Measurements from ENCODE around the gene KCTD19. TPM values are rescaled to one million over a fixed set of nuclear protein-coding genes. Genes with fewer than 3 reads are reported as not detected.
A peak's percentile ranks its signal among the peaks of the same experiment; 100 is the strongest.

Gene KCTD19
- total RNA-seq, 2 donors from 2014 or later, result 0.71 to 6.1 TPM

DNA sequence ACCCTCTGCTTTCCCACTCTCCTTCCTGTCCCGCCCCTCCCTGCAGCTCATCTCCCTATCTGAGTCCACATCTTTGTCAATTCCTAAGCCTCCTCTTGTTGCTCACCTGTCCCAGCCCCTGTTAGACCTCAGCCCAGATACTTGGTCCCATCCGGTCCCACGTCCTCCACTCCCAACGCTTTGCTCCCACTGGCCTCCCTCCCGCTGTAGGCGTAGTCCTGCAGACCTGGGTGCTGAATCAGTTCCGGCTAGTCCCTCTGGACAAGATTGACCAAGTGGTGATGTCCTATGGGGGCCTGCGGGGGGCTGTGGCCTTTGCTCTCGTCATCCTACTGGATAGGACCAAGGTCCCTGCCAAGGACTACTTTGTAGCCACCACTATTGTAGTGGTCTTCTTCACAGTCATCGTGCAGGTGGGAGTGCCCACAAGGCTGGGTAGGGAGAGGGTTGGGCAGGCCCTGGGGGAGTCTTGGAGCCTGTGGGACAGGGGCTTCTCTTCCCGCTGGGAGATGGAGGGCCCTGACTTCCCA lies 69.8 kb downstream of the KCTD19 start:
- DNase-seq (ENCODE audit: low spot score in 2 of 2) (no peak), ATAC-seq (no peak)
- peaks cover 0 to 4% of the 10 kb centered on the region in 2 donors for H3K36me3 Mint-ChIP-seq
- no peak overlapping the region for H3K27ac Mint-ChIP-seq
- no peaks in the 10 kb centered on the region for H3K9me3 Mint-ChIP-seq

- peaks cover 0 to 4% of the 10 kb centered on the region in 2 donors for H3K36me3 Mint-ChIP-seq
- no peaks in the 10 kb centered on the region for H3K9me3 Mint-ChIP-seq
- no peak overlapping the region for H3K27ac Mint-ChIP-seq
- ATAC-seq (no peak), DNase-seq (ENCODE audit: low spot score in 2 of 2) (no peak)
Observed at GRCh38 chr16:67255553-67256221, 70.9 kb downstream of the KCTD19 start.

GRCh38 chr16:67254801-67255552 lies 71.6 kb downstream of the KCTD19 start:
- DNase-seq (ENCODE audit: low spot score in 2 of 2) (no peak), ATAC-seq (no peak)
- peaks cover 0 to 4% of the 10 kb centered on the region in 2 donors for H3K36me3 Mint-ChIP-seq
- H3K9me3 Mint-ChIP-seq, result no peaks in the 10 kb centered on the region
- no peak overlapping the region for H3K27ac Mint-ChIP-seq

DNA sequence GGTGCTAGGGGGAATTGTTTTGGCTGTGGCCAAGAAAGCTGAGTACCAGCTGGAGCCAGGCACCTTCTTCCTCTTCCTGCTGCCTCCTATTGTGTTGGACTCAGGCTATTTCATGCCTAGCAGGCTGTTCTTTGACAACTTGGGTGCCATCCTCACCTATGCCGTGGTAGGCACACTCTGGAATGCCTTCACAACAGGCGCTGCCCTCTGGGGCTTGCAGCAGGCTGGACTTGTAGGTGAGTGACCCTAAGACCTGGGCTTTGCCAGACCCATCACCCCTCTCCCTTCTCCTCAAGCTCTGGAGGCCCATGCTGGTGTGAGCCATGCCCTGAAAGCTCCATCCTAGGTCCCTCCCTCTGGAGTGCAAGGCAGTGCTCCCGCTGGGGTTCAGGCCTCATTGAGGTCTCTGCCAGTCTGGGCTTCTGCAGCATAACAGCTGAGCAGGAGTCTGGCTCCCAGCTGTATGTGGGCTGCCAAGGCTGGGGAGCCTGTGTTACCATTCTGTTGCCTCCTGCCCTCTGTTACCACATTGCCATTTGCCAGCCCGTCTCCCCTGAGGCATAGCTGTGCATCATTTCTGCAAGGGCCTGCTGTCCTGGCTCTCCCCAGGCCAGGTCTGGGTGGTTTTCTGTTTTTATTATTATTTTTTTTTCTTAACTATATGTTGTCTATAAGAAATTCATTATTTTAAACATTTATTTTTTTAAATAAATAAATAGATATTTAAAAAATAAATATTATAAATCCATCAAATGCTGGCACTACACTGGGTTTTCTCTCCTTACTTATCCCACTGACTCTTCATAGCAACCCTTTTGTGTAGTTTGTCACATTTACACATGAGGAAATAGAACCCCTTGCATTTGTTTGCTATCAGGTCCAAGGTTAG lies 73.7 kb downstream of the KCTD19 start:
- ATAC-seq, result no peak
- no peaks in the 10 kb centered on the region for H3K9me3 Mint-ChIP-seq
- no peak overlapping the region for H3K27ac Mint-ChIP-seq
- peaks cover under 1 to 7% of the 10 kb centered on the region in 2 donors for H3K36me3 Mint-ChIP-seq
- DNase-seq (ENCODE audit: low spot score in 2 of 2), result no peak

DNA sequence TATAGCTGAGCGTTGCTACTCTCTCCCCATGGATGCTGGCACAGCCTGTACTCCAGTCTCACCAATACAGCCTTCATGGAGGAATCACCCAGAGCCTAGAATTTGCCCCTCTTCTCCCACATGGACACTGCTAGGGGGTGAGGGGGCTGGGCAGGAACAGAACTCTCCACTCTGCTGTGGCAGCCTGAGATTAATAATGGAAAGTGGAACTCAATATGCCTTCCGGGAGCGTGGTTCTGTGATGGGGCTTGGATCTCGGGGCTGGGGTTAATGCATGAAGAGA lies 76.6 kb downstream of the KCTD19 start:
- Mint-ChIP-seq H3K36me3 (peaks cover 5 to 11% of the 10 kb centered on the region in 2 donors), H3K9me3 (no peaks in the 10 kb centered on the region), H3K27ac (peak overlapping the region in 1 of 2 donors; percentile 72)
- DNase-seq (ENCODE audit: low spot score in 2 of 2) (no peak), ATAC-seq (no peak)

DNA sequence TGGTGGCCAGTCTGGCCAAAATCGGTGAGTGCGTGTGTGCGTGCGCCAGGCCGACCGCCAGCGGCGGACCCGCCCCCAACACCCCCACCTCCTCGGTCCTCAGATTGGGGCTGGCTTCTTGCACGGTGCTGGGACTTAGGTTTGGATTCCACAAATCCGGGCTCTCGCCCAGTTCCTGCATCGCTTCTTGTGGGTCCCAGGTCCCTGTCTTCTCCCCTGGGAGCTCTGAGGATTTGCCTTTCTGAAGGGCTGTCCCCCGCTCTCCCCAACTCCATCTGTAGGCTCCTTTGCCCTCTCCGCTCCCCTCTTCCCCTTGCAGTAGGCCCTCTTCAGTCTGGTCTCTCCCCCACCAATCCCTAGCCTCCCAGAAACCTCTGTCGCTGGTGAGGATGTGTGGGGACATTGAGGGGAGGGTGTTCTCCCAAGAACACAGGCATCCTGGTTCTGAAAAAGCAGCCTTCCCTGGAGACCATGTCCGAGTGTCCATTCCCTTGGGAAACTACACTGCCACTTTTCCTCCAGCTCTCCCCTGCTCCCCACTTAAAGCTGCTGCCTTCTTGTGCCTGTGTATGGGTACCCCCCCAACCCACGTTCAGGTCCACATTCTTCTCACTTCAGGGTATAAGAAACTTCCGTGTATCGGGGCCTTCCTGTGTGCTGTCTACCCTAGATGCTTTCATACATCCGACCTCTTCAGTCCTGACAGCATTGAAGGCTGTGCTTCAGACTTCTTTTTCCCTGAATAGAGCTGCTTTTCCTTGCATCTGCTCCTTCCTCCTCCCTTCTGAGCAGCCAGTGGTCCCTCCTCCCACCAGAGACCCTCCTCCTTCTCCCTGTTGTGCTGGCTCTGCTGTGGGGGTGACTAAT lies 77.1 kb downstream of the KCTD19 start:
- DNase-seq (ENCODE audit: low spot score in 2 of 2) (no peak), ATAC-seq (no peak)
- peaks cover 5 to 11% of the 10 kb centered on the region in 2 donors for H3K36me3 Mint-ChIP-seq
- no peaks in the 10 kb centered on the region for H3K9me3 Mint-ChIP-seq
- peak overlapping the region in 1 of 2 donors; percentile 72 for H3K27ac Mint-ChIP-seq

DNA sequence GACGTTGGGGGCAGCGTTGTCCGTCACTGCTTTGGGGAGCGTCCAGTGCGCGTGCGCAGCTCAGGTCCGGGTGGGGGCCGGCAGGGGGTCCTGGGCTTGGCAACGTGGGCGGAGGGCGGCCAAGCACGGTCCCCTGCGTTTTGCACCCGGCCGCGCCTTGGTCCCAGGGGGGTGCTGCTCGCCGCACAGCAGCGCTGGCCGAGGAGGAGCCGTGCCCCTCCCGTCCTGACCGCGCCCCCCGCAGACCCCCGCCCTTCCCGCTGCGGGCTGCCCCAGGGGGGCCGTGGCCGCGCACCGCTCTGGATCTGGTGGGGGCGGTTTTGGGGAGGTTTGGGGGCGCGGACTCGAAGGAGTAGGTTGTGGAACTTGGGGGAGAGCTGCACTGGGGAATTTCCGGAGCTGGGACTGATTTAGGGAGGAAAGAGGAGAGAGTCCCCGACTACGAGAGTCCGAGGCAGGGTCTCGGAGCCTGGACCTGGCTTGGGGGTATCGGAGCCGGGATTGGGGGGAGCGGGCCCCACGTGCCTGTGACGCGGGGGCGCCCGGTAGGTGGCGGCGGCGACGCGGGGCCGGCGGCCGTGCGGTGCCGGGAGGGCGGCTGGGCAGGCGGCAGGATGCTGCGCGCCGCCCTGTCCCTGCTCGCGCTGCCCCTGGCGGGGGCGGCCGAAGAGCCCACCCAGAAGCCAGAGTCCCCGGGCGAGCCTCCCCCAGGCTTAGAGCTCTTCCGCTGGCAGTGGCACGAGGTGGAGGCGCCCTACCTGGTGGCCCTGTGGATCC lies 78.0 kb downstream of the KCTD19 start, which contains the start of gene SLC9A5:
TSS of gene SLC9A5 (plus strand) at position 579 of the 777 bp plus-strand sequence. CDS start at position 615, 36 bp downstream.
- Mint-ChIP-seq H3K36me3 (peaks cover 5 to 11% of the 10 kb centered on the region in 2 donors), H3K27ac (peak within 1 kb of the TSS; percentile 79 to 91), H3K9me3 (no peaks in the 10 kb centered on the region)
- ATAC-seq, result peak in 1 of 2 donors; percentile 5
- peak in 1 of 2 donors; percentile 54 for DNase-seq (ENCODE audit: low spot score in 2 of 2)

GRCh38 chr16:67248073-67248400 lies 78.5 kb downstream of the KCTD19 start:
- Mint-ChIP-seq H3K9me3 (no peaks in the 10 kb centered on the region), H3K27ac (peak overlapping the region; percentile 79 to 91), H3K36me3 (peaks cover 5 to 7% of the 10 kb centered on the region in 2 donors)
- no peak for ATAC-seq
- DNase-seq (ENCODE audit: low spot score in 2 of 2), result no peak

DNA sequence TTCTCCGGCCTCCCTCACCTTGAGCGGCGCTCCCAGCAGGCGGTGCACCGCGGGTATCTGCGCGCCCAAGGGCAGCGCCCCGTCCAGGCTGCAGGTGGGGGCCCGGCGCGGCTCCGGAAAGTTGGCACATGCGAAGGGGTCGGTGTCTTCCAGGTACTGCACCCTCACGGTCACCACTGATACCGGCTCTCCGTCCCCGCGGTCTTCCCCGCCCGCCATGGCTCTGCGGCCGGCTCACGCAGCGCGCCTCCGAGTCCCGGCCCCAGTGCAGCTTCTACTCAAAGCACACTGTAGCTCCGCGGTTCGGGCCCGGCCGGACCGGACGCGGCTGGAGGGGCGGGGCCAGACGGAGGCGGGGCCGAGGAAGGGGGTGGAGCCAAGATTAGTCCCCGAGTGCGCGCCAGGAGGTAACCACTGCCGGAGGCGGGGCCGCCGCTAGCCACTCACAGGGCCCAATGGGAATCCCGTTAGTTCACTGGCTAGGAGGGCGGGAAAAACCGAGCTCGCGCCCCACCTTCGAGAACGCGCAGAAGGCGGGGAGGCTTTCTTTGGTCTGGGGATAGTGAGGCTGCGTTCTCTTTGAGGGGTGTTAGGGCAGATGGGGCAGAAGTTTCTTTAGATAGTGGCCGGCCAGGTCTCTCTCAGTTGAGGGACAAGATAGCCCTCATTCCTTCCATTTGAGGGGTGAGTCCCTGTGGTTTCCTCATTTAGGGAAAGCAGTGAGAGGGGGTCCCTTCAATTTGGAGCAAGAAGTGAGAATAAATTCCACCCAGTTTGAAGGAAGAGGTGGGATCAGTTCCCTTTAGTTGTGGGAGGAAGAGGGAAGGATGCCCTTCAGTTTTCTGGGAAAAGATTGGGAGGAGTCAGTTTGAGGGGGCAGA lies 79.1 kb downstream of the KCTD19 start, which contains the start of gene FHOD1:
TSS of gene FHOD1 (minus strand) at position 290 of the 881 bp plus-strand sequence. CDS start at position 219, 71 bp downstream.
- Mint-ChIP-seq H3K36me3 (peaks cover 5 to 7% of the 10 kb centered on the region in 2 donors), H3K27ac (peak within 1 kb of the TSS; percentile 81 to 91), H3K9me3 (no peaks in the 10 kb centered on the region)
- ATAC-seq (peak; percentile 53 to 77), DNase-seq (ENCODE audit: low spot score in 2 of 2) (peak; percentile 98 to 100)

DNA sequence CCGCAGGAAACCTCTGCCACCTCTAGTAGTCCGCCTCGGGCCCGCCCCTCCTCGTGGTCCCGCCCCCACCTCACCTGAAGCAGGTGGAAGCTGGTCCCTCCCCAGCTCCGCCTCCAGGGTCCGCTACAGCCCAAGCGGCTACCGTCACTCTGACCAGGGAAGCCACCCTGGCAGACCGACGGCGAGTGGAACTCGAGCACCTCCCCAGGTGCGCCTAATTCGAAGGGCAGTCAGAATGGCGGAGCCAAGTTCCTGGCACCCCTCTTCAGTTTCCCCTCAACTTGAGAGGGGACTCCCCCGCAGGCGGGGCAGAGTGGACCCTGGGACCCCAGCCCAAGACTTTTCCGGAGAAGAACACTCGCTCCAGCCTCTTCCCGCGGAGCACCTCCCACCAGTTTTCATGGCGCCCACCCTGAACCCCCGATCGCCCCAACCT lies 79.8 kb downstream of the KCTD19 start:
- DNase-seq (ENCODE audit: low spot score in 2 of 2) (peak in 1 of 2 donors; percentile 51), ATAC-seq (peak; percentile 1 to 13)
- peaks cover 5 to 7% of the 10 kb centered on the region in 2 donors for H3K36me3 Mint-ChIP-seq
- no peaks in the 10 kb centered on the region for H3K9me3 Mint-ChIP-seq
- peak overlapping the region; percentile 60 to 91 for H3K27ac Mint-ChIP-seq

GRCh38 chr16:67246081-67246755 lies 80.3 kb downstream of the KCTD19 start:
- no peaks in the 10 kb centered on the region for H3K9me3 Mint-ChIP-seq
- ATAC-seq, result peak; percentile 21 to 48
- DNase-seq (ENCODE audit: low spot score in 2 of 2), result peak; percentile 67 to 90
- H3K36me3 Mint-ChIP-seq, result peaks cover 5 to 7% of the 10 kb centered on the region in 2 donors
- H3K27ac Mint-ChIP-seq, result peak overlapping the region; percentile 22 to 91

DNA sequence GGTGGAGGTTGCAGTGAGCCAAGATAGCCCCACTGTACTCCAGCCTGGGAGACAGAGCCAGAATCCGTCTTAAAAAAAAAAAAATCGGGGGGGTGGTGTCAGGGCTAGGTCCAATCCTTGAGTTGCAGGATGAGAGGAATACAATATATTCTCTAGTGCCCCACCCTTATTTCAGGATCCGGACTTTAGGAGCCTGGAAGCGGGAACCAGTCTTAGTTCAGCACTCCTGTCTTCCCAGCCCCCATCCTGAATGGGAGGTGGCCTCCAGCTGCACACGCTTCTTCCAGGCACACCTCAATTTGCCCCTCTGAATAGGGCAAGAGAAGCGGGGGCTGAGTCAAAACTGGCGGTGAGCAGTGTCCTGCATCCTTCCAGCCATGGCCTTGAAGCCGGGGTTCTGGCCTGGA lies 80.9 kb downstream of the KCTD19 start:
- Mint-ChIP-seq H3K9me3 (no peaks in the 10 kb centered on the region), H3K36me3 (peaks cover 5 to 7% of the 10 kb centered on the region in 2 donors), H3K27ac (peak overlapping the region; percentile 90 to 91)
- DNase-seq (ENCODE audit: low spot score in 2 of 2) (no peak), ATAC-seq (no peak)

DNA sequence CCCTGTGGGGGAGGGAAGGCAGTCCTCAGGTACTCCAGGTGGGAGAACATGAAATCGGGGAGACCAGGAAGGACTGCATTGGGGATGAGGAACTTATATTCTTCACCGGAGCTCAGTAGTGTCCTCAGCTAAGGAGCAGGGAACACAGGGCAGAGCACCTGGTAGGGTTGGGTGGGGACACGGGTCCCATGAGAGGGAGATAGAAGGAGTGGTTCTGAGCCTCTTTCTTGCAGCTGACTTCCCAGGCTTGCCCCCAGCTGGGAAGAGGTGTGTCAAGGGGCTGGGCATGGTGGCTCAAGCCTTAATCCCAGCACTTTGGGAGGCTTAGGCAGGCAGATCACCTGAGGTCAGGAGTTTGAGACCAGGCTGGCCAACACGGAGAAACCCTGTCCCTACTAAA lies 81.4 kb downstream of the KCTD19 start:
- DNase-seq (ENCODE audit: low spot score in 2 of 2) (no peak), ATAC-seq (no peak)
- Mint-ChIP-seq H3K36me3 (peaks cover 5 to 7% of the 10 kb centered on the region in 2 donors), H3K27ac (peak overlapping the region; percentile 80 to 90), H3K9me3 (no peaks in the 10 kb centered on the region)

Measured in activated naive CD4-positive, alpha-beta T cell treated with anti-CD3 and anti-CD28 coated beads, Interleukin-2, amount 50 U/mL, for 72 hours (primary cell).